Choroid plexus epithelial cell (primary cell): Measurements from ENCODE around the gene XKR7.

Source experiments
- DNase-seq: peaks from one replicate; pipeline ENCODE4 v3.0.0-alpha.2; 2010; ENCODE audit warnings: low read depth
- H3K4me3 ChIP-seq: 2 replicates; pipeline ENCODE4 v1.5.1; 2011; ENCODE audit warnings: low read depth, mild to moderate bottlenecking, control low read depth, low read length, moderate library complexity
- CTCF ChIP-seq: conservative IDR thresholded peaks from 2 replicates; pipeline ENCODE4 v1.5.1; 2011; ENCODE audit warnings: low read depth, mild to moderate bottlenecking, control low read depth, inconsistent platforms, low read length, moderate library complexity

The XKR7 gene

GRCh38 chr20:31977080-31977479, 9.1 kb downstream of the XKR7 start:
- no peak for TF ChIP-seq CTCF
- H3K4me3 ChIP-seq = no peak overlapping the region
- DNase-seq = no peak

GRCh38 chr20:31979713-31980426, 11.9 kb downstream of the XKR7 start:
- no peak overlapping the region for H3K4me3 ChIP-seq
- DNase-seq = peak; percentile 5
- no peak for TF ChIP-seq CTCF

- no peak for DNase-seq
- no peak overlapping the region for H3K4me3 ChIP-seq
- no peak for TF ChIP-seq CTCF
These were observed 13.8 kb downstream of the XKR7 start for GRCh38 chr20:31981784-31982183.

- no peak for DNase-seq
- H3K4me3 ChIP-seq = no peak overlapping the region
- no peak for TF ChIP-seq CTCF
These were observed 17.1 kb downstream of the XKR7 start for GRCh38 chr20:31984981-31985471.

GRCh38 chr20:31987744-31988143, 19.8 kb downstream of the XKR7 start:
- DNase-seq = peak; percentile 7
- no peak overlapping the region for H3K4me3 ChIP-seq
- no peak for TF ChIP-seq CTCF

GRCh38 chr20:31988430-31989015, 20.6 kb downstream of the XKR7 start:
- H3K4me3 ChIP-seq = no peak overlapping the region
- TF ChIP-seq CTCF = no peak
- no peak for DNase-seq
